MG63 (cell line): Measurements from ENCODE around the gene BIN1. TPM values are rescaled to one million over a fixed set of nuclear protein-coding genes. Genes with fewer than 3 reads are reported as not detected.

Experiments used
- DNase-seq: peaks from one replicate; pipeline ENCODE4 v3.0.0-alpha.2; 2020
- H3K27me3 ChIP-seq: fragments of 250-450 bp; sonication (Bioruptor Pico); 2 replicates; pipeline ENCODE4 v1.5.1; 2020; ENCODE audit warnings: mild to moderate bottlenecking, moderate library complexity
- H3K36me3 ChIP-seq: fragments of 250-450 bp; sonication (Bioruptor Pico); 2 replicates; pipeline ENCODE4 v1.5.1; 2020; ENCODE audit warnings: mild to moderate bottlenecking, moderate library complexity
- H3K4me3 ChIP-seq: fragments of 250-450 bp; sonication (Bioruptor Pico); 2 replicates; pipeline ENCODE4 v1.5.1; 2020; ENCODE audit warnings: mild to moderate bottlenecking, moderate library complexity
- H3K9me3 ChIP-seq: fragments of 250-450 bp; sonication (Bioruptor Pico); 2 replicates; pipeline ENCODE4 v1.5.1; 2020; ENCODE audit warnings: mild to moderate bottlenecking, moderate library complexity
- total RNA-seq: library from RNA; depleted of rRNA; stranded (reverse); fragments of >200 nt; shearing (Covaris generic); gene quantifications from 2 replicates; pipeline ENCODE4 v1.2.3, GENCODE V29; 2014; ENCODE audit warnings: low replicate concordance

The BIN1 gene
- total RNA-seq, 1 experiment from 2014 or later, result 50.8 TPM

DNA sequence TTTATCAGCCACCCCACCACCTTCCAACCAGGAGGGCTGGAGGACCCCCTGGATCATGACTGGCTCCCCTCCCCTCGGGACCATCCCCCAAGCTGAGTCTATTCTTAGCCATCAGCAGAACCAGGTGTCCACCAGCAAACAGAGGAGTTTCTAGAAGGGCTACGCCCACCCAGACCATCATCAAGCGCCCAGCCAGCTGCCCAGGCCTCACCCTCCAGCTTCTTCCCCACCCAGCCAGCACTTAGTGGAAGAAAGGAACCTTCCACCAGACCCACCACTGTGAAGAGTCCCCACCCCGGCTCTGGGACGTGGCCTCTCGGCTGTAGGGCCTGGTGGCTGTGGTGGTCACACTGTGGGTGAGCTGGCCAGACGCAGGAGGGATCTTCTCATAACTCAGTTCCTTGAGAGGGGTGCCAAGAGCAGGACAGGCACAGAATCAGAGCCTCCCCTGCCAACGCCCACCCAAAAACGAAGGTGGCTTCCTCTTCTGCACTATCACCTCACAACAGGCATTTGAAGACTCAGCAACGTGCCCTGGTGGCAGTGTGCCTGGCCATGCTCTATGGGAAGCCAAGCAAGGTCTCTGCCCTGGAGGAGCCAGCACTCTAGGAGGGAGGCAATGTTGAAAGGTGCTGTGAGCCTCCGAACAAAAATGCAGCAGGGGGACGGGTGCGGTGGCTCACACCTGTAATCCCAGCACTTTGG, 19.0 kb downstream of the BIN1 start:
- H3K4me3 ChIP-seq, result no peak overlapping the region
- no peak for DNase-seq
- no peaks in the 10 kb centered on the region for H3K36me3 ChIP-seq
- H3K27me3 ChIP-seq, result no peaks in the 10 kb centered on the region
- no peaks in the 10 kb centered on the region for H3K9me3 ChIP-seq

DNA sequence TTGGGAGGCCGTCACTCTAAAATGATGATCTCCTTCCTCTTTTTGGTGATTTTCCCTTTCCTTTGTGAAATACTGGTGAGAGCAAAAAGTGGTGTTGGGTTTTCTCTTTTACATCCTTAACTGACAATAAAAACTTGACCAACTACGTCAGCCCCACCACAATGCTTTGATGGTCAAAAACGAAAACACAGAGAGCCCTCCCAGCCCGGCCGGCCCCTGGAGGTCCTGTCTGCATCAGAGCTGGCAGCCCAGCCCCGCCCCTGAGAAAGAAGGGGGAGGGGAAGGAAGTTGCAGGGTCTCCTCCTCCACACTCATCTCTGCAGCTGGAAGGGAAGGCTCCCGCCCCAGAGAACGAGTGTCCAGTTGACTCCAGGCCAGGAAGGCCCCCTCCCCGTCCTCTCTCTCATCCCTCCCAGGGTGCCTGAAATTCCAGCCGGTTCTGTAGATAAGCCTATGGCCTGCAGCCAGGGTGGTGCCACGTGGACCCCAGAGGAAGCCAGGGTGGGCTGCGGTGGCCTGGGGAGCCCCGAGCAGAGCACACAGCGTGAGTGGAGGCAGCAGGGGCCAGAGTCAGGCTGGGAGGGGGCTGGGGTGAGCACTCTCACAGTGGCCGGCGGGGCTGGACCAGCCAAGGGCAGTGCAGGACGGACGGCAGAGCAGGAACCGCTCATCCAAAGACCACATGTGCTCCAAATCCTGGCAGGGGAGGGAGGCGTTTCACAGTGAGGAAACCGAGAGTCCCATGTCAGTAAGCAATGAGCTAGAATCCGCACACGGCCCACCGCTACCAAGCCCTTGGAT, 19.8 kb downstream of the BIN1 start:
- Histone ChIP-seq H3K36me3 (no peaks in the 10 kb centered on the region), H3K27me3 (no peaks in the 10 kb centered on the region), H3K4me3 (no peak overlapping the region), H3K9me3 (no peaks in the 10 kb centered on the region)
- no peak for DNase-seq

DNA sequence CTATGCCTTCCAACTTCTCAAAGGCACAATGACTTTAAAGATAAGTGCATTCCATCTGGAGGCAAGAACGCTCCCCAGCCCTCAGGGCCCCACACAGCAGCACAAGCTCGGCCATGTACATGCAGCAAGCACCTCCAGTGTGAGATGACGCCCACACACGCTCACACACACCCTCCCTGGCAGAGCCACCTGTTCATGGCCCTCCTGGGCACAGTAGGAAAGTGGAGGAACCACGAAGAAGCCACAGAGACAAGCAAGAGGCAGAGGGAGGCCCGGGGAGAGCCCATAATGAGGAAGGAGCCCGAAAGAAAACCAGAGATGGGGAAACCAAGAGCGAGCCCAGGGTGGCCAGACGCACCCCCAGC, 21.7 kb downstream of the BIN1 start:
- Histone ChIP-seq H3K9me3 (no peaks in the 10 kb centered on the region), H3K27me3 (no peaks in the 10 kb centered on the region), H3K36me3 (no peaks in the 10 kb centered on the region), H3K4me3 (no peak overlapping the region)
- DNase-seq, result no peak

DNA sequence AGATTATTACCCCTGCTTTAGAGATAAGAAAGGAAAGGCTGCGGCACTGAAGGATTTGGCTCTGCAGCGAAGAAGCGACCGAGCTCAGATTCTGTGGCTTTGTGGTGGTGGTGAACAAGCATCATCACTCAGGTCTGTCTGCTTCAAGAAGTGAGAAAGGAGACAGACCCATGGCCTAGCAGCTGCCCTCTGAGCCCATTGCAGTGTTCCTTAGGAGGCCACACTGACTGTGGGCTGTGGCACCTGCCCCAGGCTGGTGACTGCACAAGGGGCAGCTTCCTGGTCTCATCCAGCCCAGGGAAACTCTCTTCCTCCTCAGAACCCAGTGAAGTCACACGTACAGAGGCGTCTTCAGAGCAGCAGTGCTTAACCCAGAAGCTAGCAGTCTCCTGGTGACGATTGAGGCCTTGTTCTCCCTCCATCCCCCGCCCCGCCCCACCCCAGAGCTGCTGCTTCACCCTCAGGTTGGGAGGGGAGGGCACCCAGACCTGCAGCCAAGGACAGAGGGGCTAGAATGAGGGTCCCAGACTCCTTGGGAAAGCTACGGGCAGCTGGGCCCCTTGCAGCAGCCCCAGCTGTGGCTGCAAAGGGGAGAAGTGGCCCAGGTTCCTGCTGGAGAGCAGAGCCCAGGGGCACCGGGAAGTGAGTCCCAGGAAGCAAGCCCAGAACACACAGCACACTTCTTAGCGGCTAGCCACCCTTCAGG, 22.2 kb downstream of the BIN1 start:
- Histone ChIP-seq H3K36me3 (no peaks in the 10 kb centered on the region), H3K9me3 (no peaks in the 10 kb centered on the region), H3K27me3 (no peaks in the 10 kb centered on the region), H3K4me3 (no peak overlapping the region)
- no peak for DNase-seq

DNA sequence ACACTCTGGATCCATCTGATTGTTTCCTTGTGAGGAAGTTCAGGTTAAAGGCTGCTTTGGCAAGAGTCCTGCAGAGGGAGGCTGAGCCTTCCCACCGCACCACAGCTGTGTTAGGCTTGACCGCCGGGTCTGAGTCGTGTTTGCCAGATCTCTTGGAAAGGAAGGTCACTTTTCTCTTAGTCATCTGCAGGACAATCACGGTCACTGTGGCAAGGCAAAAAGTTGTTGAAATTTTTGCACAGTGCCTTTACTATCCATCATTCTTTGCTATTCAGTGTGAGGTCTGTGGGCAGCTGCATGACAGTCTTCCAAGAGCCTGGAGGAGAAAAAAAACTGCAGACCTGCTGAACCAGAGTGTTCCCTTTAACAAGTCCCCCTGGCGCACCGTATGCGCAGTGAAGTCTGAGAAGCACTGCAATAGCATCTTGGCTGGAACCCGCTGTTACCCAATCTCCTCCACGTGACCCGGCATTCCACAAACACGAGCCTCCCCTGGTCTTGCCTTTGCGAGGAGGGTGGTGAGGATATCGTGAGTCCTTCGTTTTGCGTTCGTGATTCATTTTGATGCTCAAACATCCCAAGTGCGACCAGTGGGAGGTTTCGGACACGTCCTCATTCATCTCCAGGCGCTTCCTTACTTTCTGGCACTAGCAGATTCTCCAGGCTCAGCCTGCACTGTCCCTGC, 23.0 kb downstream of the BIN1 start:
- H3K27me3 ChIP-seq, result no peaks in the 10 kb centered on the region
- peak; percentile 82 for DNase-seq
- no peak overlapping the region for H3K4me3 ChIP-seq
- H3K9me3 ChIP-seq, result no peaks in the 10 kb centered on the region
- H3K36me3 ChIP-seq, result no peaks in the 10 kb centered on the region

DNA sequence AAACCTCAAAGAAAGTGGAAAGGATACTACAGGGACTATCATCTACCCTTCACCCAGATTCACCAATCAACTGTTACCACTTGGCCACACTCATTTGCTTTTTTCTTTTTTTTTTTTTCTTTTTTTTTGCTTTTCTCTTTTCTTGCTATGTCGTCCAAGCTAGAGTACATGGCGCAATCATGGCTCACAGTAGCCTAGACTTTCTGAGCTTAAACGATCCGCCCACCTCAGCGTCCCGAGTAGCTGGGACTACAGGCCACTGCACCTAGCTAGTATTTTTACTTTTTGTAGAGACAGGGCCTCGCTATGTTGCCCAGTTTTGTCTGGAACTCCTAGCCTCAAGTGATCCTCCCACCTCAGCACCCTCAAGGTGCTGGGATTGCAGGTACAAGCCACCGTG, 24.0 kb downstream of the BIN1 start:
- Histone ChIP-seq H3K4me3 (no peak overlapping the region), H3K27me3 (no peaks in the 10 kb centered on the region), H3K36me3 (no peaks in the 10 kb centered on the region), H3K9me3 (no peaks in the 10 kb centered on the region)
- no peak for DNase-seq

DNA sequence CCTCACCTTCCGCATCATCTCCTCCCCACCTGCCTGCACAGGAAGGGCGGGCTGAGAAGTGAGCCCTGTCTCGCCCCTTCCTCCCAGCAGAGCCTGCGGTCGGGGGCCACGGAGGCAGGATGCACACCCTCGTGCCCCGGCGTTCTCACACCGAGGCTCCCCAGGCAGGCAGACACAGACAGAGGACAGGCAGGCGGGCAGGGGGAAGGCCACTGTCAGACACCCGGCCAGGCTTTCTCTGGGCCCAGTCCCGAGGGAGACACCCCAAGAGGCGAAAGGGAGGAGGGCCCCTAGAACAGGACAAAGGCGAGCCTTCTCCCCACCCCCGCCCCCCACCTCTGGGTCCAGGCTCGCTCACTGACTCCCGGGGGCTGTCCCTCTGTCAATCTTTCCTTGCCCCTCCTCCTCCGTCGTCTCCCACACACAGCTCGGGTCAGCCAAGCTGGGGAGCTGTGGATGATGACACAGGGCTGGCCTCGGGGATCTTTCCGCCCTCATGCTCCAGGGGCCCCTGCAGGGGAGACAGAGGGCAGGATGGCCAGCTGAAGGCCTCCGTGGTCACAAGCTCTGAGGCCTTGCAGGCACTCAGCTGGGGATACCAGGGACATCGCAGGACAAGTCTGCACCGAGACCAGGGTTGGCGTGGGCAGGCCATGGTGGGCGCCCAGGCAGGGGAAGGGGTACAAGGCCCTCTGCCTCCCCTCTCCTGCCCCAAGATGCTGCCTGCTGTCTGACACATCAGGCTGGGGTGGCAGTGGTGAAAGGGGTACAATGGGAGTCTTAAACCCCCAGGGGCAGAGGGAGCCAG, 24.9 kb downstream of the BIN1 start:
- no peaks in the 10 kb centered on the region for H3K9me3 ChIP-seq
- no peaks in the 10 kb centered on the region for H3K36me3 ChIP-seq
- no peaks in the 10 kb centered on the region for H3K27me3 ChIP-seq
- no peak for DNase-seq
- no peak overlapping the region for H3K4me3 ChIP-seq

DNA sequence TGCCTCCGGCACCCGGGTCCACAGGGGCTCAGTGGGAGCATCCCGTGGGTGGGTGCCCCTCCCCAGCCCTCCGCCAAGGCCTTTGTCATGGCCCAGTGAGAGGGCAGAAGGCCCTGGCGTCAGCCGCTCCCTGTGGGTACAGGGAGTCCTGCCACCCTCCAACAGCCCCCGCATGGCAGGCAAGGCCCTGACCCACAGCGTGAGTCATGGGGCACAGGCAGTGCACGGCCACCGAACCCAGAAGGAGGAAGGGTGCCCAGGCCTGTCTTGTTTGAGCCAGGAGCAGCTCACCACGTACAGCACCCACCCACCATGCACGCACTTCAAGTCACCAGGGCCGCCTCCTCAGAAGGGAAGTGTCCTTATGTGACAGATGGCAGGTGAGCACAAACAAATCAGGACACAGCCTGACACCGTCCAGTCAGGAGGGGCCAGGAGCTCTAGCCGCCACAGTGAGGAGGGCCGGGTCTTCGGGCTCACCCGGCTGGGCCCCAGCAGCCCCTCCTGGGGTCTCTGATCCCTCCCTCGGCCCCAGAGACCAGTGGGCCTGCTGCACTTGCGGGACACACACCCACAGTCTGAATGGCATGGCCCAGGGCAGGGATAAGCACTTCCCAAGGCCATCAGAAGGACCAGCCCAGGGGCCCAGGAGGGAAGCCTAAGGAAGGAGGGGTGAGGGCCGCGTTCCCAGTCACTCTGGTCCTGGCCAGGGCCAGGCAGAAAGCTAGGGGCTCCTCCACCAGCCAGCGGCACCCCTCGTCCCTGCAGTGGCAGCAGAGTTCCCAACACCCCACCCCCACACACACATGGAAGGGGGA, 25.8 kb downstream of the BIN1 start:
- Histone ChIP-seq H3K36me3 (no peaks in the 10 kb centered on the region), H3K4me3 (no peak overlapping the region), H3K9me3 (no peaks in the 10 kb centered on the region), H3K27me3 (no peaks in the 10 kb centered on the region)
- peak; percentile 66 for DNase-seq

DNA sequence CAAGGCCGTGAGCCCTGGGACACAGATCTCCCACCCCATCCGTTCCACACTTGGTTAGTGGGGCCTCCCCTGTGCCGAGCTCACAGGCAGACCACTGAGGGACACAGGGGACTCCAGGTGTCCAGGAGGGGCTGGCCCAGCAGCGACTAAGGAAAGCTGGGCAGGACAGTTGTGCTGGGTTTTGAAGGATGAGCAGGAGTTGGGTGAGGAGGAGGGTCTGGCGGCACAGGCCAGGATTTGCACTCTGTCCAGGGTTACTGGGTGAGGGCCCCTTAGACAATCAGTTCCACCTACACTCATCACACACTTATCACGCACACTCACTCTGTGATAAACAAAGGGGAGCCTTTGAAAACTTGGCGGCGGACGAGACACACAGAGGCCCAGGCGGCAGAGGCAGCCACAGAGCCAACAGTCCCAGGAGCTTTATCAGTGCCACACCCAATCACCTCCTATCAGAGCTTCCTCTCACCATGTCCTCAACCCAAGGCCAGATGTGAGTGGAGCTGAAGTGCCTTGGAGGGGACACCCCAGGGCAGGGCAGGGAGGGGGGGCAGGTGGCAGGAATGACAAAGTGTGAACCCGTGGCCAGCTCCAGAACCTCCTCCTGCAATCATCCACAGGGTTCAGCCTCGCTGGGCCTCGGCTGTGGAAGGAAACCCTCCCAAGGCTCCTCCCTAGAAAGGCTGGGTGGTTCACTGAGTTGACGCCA, 26.6 kb downstream of the BIN1 start:
- Histone ChIP-seq H3K9me3 (no peaks in the 10 kb centered on the region), H3K27me3 (no peaks in the 10 kb centered on the region), H3K36me3 (no peaks in the 10 kb centered on the region), H3K4me3 (no peak overlapping the region)
- no peak for DNase-seq

DNA sequence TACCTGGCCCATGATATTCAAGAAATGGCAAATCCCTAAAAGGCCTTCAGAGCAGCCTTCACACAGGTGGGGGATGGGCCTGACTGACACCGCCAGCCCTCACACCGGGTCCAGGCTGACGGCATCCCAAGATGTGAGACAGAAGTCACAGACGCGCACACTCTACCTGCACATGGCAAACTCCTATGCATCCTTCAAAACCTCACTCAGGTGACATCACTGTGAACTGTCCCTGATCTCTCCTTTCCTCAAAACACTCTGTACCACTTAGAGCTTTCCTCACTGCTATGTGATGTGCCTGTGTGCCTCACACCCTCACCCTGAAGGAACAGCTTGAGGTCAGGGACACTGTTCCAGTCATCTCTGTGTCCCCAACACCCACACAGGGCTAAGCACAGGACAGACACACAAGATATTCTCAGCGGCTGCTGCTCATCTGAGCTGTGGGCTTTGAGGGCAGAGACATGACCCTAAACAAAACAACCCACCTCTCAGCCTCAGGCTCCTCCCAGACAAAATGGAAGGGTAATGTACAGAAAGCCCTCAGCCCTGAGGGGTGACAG, 27.5 kb downstream of the BIN1 start:
- Histone ChIP-seq H3K27me3 (no peaks in the 10 kb centered on the region), H3K36me3 (no peaks in the 10 kb centered on the region), H3K4me3 (no peak overlapping the region), H3K9me3 (no peaks in the 10 kb centered on the region)
- DNase-seq, result no peak

DNA sequence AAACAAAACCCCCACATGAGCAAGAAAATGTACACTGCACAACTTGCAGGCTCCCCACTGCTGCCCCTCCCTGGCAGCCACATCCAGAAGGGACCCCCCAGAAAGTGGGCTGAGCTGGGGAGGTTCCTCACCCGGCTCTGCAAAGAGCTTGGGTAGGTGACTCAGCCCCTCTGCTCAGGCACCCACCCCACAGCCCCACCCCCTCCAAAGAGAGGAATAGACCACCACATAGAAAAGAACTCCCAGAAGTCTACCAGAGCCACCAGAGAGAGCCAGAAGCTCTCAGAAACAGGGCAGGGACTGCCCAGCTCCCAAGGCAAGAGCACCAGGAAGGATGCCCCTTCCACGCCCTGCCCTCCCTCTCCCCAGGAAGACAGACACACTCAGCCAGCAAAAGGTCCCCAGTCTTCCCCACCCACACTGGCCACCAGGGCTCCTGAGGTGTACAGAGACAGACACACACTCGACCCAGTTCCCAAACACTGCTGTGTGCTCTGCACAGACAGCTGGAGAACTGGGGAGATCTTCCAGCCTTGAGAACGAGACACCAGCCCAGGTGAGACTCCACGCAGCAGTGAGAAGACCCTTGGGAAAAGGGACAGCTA, 28.2 kb downstream of the BIN1 start:
- H3K27me3 ChIP-seq, result no peaks in the 10 kb centered on the region
- no peaks in the 10 kb centered on the region for H3K36me3 ChIP-seq
- no peak overlapping the region for H3K4me3 ChIP-seq
- no peaks in the 10 kb centered on the region for H3K9me3 ChIP-seq
- no peak for DNase-seq

DNA sequence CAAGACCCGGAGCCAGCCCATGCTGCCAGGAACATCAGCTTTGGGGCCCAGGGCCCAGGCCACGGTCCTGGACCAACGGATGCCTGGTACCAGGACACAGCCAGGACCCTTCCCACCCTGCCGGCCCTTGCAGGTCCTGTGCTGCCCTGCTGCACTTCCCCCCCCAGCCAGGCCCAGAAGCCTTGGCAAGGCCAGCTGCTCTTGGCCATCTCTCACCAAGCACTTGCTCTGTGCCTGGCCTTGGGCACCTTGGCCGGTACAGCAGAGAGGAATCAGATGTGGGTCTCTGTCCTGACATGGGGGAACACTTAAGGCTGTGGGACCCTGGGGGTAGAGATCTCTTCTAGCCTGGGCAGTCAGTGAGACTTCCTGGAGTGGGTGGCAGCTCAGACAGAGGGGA, 28.9 kb downstream of the BIN1 start:
- Histone ChIP-seq H3K36me3 (no peaks in the 10 kb centered on the region), H3K27me3 (no peaks in the 10 kb centered on the region), H3K9me3 (no peaks in the 10 kb centered on the region), H3K4me3 (no peak overlapping the region)
- no peak for DNase-seq

DNA sequence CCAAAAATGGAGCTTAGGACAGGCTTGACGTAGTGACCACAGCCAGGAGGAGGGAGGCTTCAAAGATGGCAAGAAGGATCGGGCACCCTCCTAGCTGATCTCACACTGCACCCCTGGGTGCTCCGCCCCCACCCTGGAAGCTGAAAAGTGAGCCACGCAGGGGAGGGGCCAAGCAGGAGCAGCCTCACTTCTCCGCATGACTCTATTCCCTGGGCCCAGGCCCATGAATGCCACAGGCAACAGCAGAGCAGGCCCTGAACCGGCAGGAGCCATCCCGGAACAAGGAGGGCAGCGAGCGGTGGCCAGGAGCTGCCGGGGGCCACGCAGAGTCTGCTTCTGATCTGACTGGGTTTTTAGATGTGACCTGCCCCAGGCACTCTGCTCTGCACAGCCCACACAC, 30.0 kb downstream of the BIN1 start:
- H3K36me3 ChIP-seq, result no peaks in the 10 kb centered on the region
- no peaks in the 10 kb centered on the region for H3K27me3 ChIP-seq
- DNase-seq, result no peak
- no peaks in the 10 kb centered on the region for H3K9me3 ChIP-seq
- H3K4me3 ChIP-seq, result no peak overlapping the region

DNA sequence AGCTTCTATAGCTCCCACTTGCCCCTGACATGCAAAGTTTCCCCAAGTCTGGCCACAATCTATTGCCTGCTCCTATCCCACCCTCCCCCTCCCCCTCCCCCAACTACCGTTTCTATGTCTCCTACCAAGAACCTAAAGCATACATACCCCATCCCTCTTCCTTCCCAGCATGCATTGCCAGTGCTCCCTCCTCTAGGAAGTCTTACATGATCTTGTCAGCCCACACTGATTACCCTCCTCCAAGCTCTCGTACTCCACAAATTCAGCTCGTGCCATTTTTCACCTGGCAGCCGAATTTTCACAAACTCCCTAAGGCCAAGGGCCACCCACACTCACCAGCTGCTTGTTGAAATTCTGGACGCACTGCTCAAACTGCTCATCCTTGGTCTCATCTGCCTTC, 30.7 kb downstream of the BIN1 start:
- Histone ChIP-seq H3K27me3 (no peaks in the 10 kb centered on the region), H3K4me3 (no peak overlapping the region), H3K36me3 (no peaks in the 10 kb centered on the region), H3K9me3 (no peaks in the 10 kb centered on the region)
- DNase-seq, result no peak

DNA sequence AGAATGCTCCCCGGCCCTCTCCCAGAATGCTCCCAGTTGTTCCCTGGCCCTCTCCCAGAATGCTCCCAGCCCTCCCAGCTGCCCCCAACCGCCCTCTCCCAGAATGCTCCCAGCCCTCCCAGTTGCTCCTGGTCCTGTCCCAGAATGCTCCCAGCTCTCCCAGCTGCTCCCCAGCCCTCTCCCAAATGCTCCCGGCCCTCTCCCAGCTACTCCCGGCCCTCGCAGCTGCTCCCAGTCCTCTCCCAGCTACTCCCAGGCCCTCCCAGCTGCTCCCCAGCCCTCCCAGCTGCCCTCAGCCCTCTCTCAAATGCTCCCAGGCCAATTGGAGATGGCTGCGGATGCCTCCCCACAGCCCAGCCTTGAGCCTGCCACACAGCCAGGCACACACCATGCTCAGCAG, 31.1 kb downstream of the BIN1 start:
- no peak overlapping the region for H3K4me3 ChIP-seq
- no peak for DNase-seq
- no peaks in the 10 kb centered on the region for H3K9me3 ChIP-seq

More for the DNA sequence above, 31.1 kb downstream of the BIN1 start:
- H3K36me3 ChIP-seq, result no peaks in the 10 kb centered on the region
- H3K27me3 ChIP-seq, result no peaks in the 10 kb centered on the region
